Cardiac fibroblast (primary cell): ENCODE measurements around the gene RSRC1.

Source experiments
- DNase-seq, 2 donors: peaks; one replicate each; pipeline versions ENCODE4 v3.0.0 to v3.0.0-alpha.2; 2010; ENCODE audit warnings: low read depth in 2 of 2
- H3K4me3 ChIP-seq, 2 donors: replicated peaks in 1 of 2; 1 replicate in 1 of 2; 2 replicates in 1 of 2; pipeline ENCODE4 v1.5.1; 2011; ENCODE audit warnings: low read depth in 2 of 2, low read length in 2 of 2, mild to moderate bottlenecking in 2 of 2, moderate library complexity in 1 of 2
- CTCF ChIP-seq: IDR thresholded peaks from one replicate; pipeline ENCODE4 v1.5.1; 2011; ENCODE audit warnings: low read depth, mild to moderate bottlenecking, low read length, inconsistent platforms

RSRC1 gene

GRCh38 chr3:158181096-158181495 is 71.2 kb downstream of the RSRC1 start:
- no peak for TF ChIP-seq CTCF
- H3K4me3 ChIP-seq: no peak overlapping the region
- DNase-seq: no peak

- no peak for TF ChIP-seq CTCF
- no peak for DNase-seq
- no peak overlapping the region for H3K4me3 ChIP-seq
These were observed 75.8 kb downstream of the RSRC1 start for GRCh38 chr3:158185711-158186110.

- no peak for TF ChIP-seq CTCF
- DNase-seq: peak in 1 of 2 donors; percentile 3
- H3K4me3 ChIP-seq: no peak overlapping the region
These were observed 91.1 kb downstream of the RSRC1 start for GRCh38 chr3:158200955-158201354.

GRCh38 chr3:158205324-158205723 is 95.4 kb downstream of the RSRC1 start:
- no peak for DNase-seq
- TF ChIP-seq CTCF: no peak
- no peak overlapping the region for H3K4me3 ChIP-seq

- no peak for TF ChIP-seq CTCF
- peak in 1 of 2 donors; percentile 13 for DNase-seq
- H3K4me3 ChIP-seq: no peak overlapping the region
These were observed 96.1 kb downstream of the RSRC1 start for GRCh38 chr3:158205994-158206393.

- no peak overlapping the region for H3K4me3 ChIP-seq
- TF ChIP-seq CTCF: no peak
- no peak for DNase-seq
These were observed 100.2 kb downstream of the RSRC1 start for GRCh38 chr3:158210067-158210466.

- TF ChIP-seq CTCF: no peak
- H3K4me3 ChIP-seq: no peak overlapping the region
- no peak for DNase-seq
These were observed 103.6 kb downstream of the RSRC1 start for GRCh38 chr3:158213461-158213860.
